HG03378 (cell line): Measurements from ENCODE around the gene RBBP8NL.

ENCODE experiments used
- ATAC-seq: cut with Tn5 transposase; IDR thresholded peaks from one replicate; pipeline ENCODE4 v1.9.1; 2021; ENCODE audit warnings: mild to moderate bottlenecking, moderate library complexity; ENCODE audit not compliant: unreplicated experiment

The RBBP8NL gene

DNA sequence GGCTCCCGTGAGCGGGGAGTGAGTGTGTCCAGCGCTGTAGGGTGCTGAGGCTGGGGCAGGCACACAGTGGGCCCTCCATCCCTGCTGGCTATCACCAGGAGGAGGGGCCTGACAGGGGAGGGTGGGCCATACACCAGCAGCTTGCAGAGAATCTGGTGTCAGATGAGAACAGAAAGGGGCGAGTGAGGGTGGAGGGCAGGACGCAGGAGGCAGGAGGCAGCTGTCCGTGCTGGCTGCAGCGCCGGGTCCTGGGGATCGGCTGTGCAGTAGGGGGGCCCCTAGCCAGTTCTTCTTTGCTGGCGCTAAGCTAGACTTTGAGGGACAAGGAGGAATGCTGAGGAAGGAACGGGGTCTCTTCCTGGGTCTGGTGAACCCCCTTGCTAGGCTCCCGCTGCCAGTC lies 18.7 kb downstream of the RBBP8NL start:
- no peak for ATAC-seq

- ATAC-seq, result no peak
Observed at GRCh38 chr20:62408055-62408454, 19.3 kb downstream of the RBBP8NL start.

DNA sequence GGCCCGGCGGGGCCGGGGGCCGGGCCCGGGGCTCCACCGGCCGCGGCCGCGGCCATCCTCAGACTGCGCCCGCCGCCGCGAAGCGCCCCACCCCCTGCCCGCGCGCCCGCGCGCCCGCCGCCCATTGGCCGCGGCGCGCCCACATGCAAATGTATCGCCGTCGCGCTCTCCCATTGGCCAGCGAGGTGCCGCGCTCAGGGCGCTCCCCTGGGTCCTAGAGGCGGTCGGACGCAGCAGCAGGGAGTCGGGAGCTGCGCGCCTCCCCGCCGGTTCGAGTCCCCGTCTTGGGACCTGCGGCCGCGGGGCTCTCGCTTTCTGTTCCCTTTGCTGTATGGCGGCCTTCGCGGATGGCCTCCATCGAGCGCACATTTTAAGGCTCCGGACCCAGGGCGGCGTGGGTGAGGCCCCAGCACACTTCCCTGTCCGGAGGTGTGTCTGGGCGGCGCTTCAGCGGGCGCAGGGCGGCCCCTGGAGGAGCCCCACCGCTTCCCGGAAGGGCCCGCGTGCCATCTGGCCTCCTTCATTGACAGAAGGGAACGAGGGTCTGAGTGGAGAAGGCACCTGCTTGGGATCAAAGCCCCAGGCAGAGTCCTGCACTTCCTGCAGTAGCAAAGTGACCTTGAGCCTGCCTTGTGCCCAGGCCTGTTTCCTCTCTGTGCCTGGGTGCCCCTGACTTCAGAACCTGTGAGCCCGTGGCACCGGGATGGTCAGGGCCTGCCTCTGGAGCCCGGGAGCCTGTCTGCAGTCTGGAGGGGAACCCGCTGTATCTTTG lies 19.9 kb downstream of the RBBP8NL start, which contains the start of gene CABLES2:
TSS of gene CABLES2 (minus strand) at position 65 of the 772 bp plus-strand sequence. CDS start at position 56, 9 bp downstream.
- ATAC-seq, result peak; percentile 63

DNA sequence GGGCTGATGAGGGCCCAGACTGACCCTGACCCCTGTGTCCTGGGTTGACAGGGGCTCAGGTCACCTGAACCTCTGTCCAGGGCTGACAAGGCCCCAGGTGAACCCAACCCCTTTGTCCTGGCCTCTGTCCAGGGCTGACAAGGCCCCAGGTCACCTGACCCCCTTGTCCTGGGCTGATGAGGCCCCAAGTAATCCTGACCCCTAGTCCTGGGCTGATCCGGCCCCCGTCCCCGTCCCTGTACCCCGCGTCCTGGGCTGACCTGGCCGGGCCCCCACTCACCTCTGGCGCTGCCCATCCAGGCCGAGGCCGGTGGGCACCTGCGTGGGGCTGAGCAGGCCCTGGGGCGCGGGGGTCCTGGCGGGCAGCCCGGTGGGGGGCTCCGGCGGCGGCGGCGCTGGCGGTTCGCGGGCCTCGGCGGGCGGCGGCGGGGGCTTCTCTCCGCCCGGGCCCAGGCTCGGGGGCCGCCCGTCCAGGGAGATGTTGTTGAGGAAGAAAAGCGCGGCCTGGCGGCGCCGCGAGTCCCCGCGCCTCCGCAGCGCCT lies 20.6 kb downstream of the RBBP8NL start:
- ATAC-seq, result peak; percentile 5

DNA sequence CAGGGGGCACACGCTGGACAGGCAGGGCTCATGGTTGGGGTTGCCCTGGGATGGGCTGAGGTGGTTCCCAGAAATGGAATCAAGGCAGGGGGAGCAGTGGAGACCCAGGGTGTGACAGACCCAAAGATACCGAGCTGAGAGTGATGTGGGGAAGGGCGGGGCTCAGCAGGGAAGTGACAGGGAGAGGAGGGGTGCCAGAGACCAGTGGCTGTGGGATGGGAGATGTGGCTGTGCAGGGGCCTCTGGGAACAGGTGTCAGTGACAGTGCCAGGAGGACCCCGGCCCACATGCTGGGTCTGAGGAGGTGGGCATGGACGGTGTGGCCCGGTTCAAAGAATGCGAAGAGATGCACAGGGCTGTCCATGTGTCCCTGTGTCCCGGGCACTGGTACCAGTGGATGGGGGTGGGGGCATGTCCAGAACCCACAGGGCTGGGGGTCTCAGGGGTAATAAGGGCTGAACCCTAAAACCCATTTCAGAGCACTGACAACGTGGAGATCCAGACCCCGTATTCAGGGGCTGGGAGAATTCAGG lies 21.3 kb downstream of the RBBP8NL start:
- ATAC-seq, result no peak

DNA sequence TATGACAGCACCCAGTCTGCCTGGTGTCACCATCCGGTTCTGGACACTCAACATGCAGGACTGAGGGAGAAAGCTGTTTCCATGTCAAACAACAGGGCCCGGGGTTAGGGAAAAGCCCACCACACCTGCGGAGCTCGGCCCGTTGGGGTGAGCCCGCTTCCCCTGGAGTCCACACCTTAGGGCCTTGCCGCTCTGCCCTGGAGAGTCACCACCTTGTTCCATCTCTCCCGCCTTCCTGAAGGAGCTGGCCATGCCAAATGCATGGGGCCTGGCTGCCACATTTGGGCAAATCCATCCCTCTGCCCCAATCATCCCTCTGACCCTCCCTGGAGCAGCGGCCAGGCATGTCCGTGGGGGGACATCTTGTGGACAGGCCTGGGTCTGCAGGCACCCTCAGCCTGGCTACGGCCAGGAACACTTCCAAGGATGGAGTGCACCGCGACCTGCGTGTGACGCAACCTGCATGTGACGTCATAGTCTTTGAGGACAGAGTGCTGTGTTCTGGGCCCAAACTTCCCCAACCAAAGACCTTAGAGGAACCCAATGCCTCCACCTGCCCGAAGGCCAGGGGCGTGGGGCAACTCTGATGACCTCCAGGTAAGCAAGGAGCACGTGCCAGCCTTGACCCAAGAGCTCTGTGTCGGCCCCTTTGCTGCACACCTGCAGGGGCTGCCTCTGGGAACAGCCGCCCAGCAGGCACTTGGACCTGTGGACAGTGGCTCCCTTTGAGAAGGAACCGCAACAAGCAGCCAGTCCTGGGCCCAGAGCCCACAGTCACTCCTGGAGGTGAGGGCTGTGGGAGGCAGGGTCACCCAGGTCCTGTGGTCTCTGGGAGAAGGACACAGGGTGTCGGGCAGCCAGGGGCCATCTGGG lies 22.0 kb downstream of the RBBP8NL start:
- ATAC-seq, result no peak

- no peak for ATAC-seq
Observed at GRCh38 chr20:62404761-62405107, 22.6 kb downstream of the RBBP8NL start.

DNA sequence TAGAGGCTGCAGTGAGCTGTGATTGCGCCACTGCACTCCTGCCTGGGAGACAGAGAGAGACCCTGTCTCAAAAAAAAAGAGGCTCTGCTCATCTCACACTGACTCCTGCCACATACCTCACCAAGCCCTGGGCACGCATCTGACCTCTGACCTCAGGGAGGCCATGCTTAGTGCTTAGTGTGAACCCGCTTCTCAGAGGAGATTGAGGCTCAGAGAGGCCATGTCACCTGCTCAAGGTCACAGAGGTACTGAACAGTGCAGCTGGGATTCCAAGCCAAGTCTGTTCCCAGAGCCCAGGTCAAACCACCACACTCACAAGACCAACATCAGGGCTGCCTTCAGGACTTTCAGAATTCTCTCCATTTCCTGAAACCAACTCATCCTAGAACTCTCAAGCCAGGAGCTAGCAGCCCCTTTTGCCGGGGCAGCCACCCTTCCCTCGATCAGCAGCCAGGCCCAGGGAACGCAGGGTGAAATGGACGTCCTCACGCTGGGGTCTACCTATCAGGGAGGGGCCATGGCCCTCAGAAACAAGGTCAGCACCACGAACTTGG lies 23.1 kb downstream of the RBBP8NL start:
- no peak for ATAC-seq

GRCh38 chr20:62403331-62403730 lies 24.0 kb downstream of the RBBP8NL start:
- ATAC-seq, result no peak

- no peak for ATAC-seq
Observed at GRCh38 chr20:62402456-62403150, 24.7 kb downstream of the RBBP8NL start.

DNA sequence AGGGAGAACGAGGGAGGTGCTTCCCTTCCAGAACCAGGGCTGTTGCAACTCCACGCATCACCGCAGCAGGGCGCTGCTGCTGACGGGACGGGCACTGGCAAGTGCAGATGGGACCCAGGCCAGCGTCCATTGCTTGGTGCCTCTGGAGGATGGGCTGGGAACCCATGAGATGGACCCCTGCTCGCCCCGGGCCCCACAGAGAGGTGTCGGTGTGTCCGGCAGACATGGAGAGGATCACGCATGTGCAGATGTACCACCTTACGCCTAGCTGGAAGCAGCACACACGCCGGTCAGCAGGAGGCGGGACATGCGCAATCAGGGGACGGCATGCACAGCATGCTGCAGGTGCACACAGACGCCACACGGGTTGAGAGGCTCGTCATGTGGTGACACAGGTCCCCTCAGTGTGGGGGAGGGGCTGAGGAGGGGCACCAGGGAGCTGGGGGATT lies 26.0 kb downstream of the RBBP8NL start:
- no peak for ATAC-seq

DNA sequence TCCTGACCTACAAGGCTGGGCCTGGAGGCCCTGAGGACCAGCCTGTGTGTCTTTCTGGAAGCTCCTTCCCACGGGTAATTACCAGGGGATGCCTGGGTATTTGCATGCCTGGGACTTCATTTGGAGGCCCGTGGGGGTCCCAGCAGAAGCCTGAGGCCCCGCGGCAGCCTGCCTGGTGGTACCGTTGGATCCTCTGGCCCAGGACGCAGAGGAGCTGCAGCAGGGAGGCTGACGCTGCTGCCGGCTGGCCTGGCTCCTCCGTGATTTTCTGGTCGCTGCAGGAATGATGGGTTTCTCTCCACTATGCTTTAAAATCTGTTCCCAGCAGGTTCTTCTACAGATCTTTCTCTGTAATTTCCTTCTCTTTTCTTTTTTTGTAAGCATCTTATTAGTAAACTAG lies 26.8 kb downstream of the RBBP8NL start:
- ATAC-seq, result no peak

DNA sequence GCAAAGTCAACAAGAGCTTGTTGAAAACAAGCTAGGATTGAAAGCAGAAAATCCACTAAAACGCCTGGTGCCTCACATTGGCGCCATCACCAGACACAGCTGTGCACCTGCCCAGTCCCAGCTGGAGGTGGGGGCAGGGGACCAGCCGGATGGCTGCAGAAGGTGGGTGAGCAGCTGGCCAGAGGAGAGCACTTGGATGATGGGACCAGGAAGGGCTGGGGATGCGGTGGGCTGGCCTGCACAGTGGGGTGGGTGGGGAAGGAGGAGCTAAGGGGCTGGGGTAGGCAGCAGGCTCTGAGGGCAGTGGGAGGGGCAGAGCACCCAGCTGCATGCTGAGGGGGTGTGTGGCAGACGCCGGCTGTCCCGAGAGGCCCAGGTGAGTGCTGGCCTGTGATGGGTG lies 27.3 kb downstream of the RBBP8NL start:
- no peak for ATAC-seq

DNA sequence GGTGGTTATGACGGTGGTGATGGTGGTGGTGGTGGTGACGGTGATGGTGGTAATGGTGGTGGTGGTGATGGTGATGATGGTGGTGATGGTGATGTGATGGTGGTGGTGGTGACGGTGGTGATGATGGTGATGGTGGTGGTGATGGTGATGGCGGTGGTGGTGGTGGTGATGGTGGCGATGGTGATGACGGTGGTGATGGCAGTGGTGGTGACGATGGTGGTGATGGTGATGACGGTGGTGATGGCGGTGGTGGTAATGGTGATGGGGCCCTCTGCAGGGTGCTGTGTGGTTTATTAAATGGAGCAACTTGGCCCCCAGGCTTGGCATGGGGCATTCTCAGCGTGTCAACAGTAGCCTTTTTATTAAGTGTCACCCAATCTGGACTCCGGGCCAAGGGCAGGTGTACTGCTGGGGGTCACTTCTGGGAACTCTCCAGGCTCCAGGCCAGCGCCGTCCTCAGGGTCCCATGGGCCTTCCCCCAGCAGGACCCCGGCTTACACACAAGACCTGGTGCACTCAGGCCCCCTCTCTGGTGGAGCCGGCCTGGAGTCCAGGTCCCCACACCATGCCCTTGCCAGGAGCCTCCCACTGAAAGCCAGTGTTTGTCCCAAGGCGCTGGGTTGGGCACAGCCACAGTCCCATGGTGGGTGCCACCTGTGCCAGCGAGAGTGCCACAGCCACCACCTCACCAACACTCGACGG lies 29.1 kb downstream of the RBBP8NL start:
- no peak for ATAC-seq

- ATAC-seq, result no peak
Observed at GRCh38 chr20:62396367-62397239, 30.7 kb downstream of the RBBP8NL start.

DNA sequence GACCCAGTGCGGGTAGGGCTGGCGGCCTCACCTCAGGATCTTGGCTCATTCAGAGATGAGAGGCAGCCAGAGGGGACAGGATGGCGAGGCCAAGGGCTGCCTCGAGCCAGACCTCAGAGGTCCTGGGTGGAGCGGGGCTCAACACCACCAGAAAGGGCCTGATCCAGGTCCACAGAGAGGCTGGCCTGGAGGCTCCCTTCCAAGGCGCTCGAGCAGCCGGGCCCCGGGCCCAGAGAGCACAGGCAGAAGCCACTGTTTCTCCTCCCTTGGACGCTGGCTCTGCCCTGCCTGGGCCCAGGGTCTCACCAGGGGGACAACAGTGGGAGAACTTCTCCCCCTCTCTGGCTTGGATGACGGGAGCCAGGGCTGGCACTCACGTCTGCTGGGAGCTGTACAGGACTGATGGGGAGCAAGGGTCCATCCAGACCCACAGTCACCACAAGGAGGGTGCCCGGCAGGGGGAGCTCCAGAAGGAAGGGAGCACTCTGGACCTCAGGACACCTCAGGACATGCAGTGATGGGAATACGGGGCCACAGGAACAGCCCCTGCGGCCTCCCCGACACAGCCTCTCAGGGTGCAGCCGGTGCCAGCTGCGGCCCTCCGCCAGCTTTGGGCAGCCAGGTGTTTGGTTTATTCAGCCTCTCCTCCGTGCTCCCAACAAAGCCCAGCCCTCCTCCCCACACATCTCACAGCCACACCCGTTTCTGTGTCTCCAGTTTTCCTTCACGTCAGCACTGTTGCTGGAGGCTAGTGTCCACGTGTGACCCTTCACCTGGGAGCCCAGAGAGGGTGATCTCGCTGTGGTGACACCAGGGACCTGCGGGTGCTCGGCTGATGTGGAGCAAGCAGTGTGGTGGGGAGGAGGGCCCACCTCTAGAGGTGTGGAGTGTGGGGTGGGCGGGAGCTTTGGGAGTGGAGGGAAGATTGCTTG lies 31.8 kb downstream of the RBBP8NL start:
- ATAC-seq, result no peak

DNA sequence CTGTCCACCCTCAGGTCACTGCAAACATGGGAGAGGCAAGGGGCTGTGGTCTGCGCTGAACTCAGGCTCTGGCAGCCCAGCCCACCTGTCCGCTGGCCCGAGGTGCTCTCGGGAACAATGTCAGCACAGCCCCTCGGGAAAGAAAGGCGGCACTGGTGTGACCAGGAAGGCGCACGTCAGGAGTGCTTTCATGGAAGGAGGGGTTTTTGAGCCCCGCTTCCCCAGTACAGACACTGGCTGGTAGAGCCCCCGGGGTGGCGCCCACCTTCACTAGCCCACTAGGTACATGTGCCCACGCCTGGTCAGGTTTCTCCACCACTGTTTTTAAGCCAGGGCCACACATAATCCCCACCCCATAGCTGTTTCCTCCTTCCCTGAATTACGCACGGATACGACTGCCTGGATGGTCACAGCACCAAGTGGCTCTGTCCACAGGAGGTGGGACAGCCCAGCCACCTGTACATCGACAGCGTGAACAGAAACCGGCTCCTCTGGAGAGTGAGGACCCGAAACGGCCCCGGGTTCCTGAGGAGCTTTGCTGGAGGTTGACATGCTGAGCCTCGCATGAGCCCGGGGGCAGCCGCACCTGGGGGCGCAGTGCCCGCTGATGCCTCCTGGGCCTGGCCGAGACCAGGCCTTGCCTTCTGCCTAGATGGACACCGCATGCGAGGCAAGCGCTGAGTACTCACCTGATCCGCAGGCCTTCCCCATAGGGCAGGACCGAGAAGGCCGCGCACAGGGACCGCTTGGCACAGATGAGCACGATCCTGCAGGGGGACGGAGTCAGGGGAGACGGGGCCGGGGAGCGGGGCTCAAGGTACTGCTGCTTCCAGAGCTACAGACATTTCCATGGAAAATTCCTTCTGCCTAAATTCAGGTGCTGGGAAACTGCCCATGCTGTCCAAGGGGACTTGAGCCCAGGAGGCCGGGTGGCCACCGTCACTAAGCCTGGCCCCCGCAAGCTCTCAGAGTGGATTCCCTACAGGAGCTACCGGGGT lies 32.8 kb downstream of the RBBP8NL start:
- ATAC-seq, result no peak
